ENCODE results near the gene SEMA3D.

DNA sequence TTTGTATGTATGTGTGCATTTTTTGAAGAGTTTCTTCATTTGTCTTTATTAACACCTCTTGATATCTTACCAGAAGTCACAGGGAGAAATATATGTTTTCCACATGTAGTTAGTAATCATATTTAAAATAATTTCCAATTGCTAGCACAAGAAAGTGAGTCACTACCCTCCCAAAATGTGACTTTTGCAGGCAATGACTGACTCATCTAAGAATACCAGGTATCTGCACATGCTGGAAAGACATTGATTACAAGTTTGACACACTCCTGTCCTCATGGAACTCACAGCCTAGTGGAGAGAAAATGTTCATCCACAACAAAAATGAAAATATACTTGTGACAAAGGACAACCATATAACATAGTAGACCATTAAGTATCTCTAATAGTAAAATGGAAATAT, 82.9 kb downstream of the SEMA3D start:
- TF ChIP-seq CTCF (IDR thresholded peaks at IDR 0.05; ENCODE audit: low read depth, low read length) (no peak), EZH2phosphoT487 (IDR thresholded peaks at IDR 0.05; ENCODE audit: low read depth) (no peak)
